NB4 (cell line): ENCODE measurements around the gene TESK2.
"Not testable (repeated sequence)": the region's sequence is repeated elsewhere in the genome, so short reads cannot be mapped to it uniquely, and the experiment has no call there.

Experiments
- DNase-seq: peaks from one replicate; pipeline ENCODE4 v3.0.0; 2010; ENCODE audit warnings: low read depth
- H3K4me3 ChIP-seq: one replicate; pipeline ENCODE4 v1.5.1; 2011; ENCODE audit warnings: mild to moderate bottlenecking, low read depth, low read length, moderate library complexity
- MYC ChIP-seq: IDR thresholded peaks from 2 replicates; pipeline ENCODE4 v1.6.1; 2011; ENCODE audit warnings: low read depth, low read length
- POLR2A ChIP-seq: IDR thresholded peaks from 2 replicates; pipeline ENCODE4 v1.6.1; 2011; ENCODE audit warnings: mild to moderate bottlenecking; ENCODE audit not compliant: insufficient read length; ENCODE audit errors: extremely low read depth
- TF ChIP-seq, protein P1 (sequence below): IDR thresholded peaks from 2 replicates; pipeline ENCODE4 v1.6.1; 2011; ENCODE audit warnings: low read depth, low read length
- TF ChIP-seq, protein P2 (sequence below): IDR thresholded peaks from one replicate; pipeline ENCODE4 v1.5.1; 2012; ENCODE audit warnings: low read depth, low read length

TESK2 gene

GRCh38 chr1:45498279-45498678, 7.3 kb upstream of the TESK2 start:
- TF ChIP-seq, protein P1, sequence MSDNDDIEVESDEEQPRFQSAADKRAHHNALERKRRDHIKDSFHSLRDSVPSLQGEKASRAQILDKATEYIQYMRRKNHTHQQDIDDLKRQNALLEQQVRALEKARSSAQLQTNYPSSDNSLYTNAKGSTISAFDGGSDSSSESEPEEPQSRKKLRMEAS: no peak
- TF ChIP-seq MYC (no peak), POLR2A (no peak)
- TF ChIP-seq, protein P2, sequence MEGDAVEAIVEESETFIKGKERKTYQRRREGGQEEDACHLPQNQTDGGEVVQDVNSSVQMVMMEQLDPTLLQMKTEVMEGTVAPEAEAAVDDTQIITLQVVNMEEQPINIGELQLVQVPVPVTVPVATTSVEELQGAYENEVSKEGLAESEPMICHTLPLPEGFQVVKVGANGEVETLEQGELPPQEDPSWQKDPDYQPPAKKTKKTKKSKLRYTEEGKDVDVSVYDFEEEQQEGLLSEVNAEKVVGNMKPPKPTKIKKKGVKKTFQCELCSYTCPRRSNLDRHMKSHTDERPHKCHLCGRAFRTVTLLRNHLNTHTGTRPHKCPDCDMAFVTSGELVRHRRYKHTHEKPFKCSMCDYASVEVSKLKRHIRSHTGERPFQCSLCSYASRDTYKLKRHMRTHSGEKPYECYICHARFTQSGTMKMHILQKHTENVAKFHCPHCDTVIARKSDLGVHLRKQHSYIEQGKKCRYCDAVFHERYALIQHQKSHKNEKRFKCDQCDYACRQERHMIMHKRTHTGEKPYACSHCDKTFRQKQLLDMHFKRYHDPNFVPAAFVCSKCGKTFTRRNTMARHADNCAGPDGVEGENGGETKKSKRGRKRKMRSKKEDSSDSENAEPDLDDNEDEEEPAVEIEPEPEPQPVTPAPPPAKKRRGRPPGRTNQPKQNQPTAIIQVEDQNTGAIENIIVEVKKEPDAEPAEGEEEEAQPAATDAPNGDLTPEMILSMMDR: no peak
- DNase-seq: no peak
- H3K4me3 ChIP-seq: no peak overlapping the region

DNA sequence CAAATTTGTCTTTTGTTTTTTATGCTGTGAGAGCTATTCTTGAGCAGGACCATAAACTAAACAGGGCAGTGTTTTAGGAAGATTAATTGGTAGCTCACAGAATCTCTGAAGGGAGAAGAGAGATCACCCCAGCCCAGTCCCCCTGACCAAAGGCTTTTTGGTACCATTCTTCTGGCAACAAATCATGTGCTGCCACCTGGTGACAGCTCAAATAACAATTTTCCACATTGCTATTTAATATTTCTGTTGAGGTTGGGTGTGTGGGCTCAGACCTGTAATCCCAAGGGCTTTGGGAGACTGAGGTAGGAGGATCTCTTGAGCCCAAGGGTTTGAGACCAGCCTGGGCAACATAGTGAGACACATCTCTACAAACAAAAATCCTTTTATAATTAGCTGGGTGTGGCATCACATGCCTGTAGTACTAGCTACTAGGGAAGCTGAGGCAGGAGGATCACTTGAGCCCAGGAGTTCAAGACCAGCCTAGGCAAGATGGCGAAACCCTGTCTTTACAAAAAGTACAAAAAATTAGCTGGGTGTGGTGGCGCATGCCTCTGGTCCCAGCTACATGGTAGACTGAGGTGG, 2.2 kb upstream of the TESK2 start:
- peak; percentile 77 for DNase-seq
- no peak overlapping the region for H3K4me3 ChIP-seq
- TF ChIP-seq, protein P2: peak; percentile 35
- no peak for TF ChIP-seq MYC

GRCh38 chr1:45492691-45493090, 1.7 kb upstream of the TESK2 start:
- TF ChIP-seq MYC (no peak), POLR2A (no peak)
- TF ChIP-seq, protein P1: no peak
- TF ChIP-seq, protein P2: no peak
- no peak overlapping the region for H3K4me3 ChIP-seq

DNA sequence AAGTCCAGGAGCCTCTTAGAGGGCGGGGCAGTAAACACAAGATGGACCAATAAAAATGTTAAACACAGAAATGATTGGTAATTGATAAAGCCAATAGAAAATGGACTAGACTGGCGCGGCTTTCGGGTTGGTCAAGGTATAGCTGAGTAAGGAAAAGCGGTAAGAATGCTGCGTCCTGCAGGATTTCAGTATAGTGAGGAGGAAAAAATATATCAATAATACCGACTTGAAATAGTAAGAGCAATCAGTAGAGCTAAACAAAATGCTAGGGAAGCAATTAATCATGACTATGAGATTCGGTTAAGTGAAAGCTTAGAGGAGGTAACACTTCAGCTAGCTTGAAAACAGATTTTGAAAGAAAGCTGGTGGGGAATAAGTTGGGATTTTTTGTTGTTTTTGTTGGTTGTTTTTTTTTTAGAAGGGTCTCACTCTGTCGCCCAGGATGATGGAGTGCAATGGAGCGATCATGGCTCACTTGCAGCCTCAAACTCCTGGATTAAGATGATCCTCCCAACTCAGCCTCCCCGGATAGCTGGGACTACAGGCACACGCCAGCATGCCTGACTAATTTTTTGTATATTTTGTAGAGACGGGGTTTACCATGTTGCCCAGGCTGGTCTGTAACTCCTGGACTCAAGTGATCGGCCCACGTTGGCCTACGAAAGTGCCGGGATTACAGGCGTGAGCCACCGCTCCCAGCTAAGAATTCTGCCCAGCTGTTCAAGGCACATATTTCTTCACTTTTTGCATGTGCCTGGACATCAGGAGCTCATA, 711 bp upstream of the TESK2 start:
- H3K4me3 ChIP-seq: peak overlapping the region; percentile 70
- DNase-seq: no peak
- TF ChIP-seq POLR2A (no peak), MYC (no peak)
- TF ChIP-seq, protein P2: no peak
- TF ChIP-seq, protein P1: no peak

More at GRCh38 chr1:45492691-45493090, 1.7 kb upstream of the TESK2 start:
- DNase-seq: no peak

DNA sequence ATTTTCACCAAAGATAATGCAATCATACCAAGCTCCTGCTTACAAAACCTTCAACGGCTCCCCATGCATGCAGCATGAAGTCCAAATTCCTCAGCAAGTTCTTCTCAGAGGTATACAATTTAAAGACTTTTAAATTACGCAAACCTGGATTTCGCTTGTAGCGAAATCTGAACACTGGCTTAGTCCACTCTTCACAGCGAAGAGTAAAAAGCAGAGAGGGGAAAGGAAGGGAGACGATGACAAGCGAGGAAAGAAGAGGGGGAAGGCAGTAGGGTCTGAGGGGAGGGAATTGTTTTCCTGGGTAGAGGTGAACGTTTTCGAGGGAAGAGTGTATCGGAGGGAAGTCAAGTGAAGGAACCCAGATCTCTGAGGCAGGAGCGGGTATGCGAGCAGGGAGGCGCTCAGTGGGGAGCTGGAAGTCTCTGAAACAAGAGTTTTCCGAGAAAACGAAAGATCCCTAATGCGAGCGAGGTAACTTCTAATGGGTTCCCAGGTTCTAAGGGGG, 790 bp downstream of the TESK2 start:
- H3K4me3 ChIP-seq: peak overlapping the region; percentile 70
- peak; percentile 29 for DNase-seq
- TF ChIP-seq POLR2A: no peak
- TF ChIP-seq MYC: no peak
- TF ChIP-seq, protein P2: no peak
- TF ChIP-seq, protein P1: no peak

- DNase-seq, H3K4me3 ChIP-seq: not testable (repeated sequence)
Measured at GRCh38 chr1:45489379-45489778, 1.6 kb downstream of the TESK2 start.
